Activated CD4-positive, CD25-positive, alpha-beta regulatory T cell treated with anti-CD3 and anti-CD28 coated beads, Interleukin-2, amount 50 U/mL, for 24 hours (primary cell): ENCODE data around the gene APOBEC3H.
A peak's percentile ranks its signal among the peaks of the same experiment; 100 is the strongest.

Source experiments
- ATAC-seq, 2 donors: fragments of 150-1000 bp; cut with Tn5 transposase; one replicate each; pipeline ENCODE4 v1.10.0; 2021; ENCODE audit warnings: mild to moderate bottlenecking in 1 of 2, moderate library complexity in 1 of 2

The APOBEC3H gene

GRCh38 chr22:39081598-39081997, 15.4 kb upstream of the APOBEC3H start:
- ATAC-seq: no peak

DNA sequence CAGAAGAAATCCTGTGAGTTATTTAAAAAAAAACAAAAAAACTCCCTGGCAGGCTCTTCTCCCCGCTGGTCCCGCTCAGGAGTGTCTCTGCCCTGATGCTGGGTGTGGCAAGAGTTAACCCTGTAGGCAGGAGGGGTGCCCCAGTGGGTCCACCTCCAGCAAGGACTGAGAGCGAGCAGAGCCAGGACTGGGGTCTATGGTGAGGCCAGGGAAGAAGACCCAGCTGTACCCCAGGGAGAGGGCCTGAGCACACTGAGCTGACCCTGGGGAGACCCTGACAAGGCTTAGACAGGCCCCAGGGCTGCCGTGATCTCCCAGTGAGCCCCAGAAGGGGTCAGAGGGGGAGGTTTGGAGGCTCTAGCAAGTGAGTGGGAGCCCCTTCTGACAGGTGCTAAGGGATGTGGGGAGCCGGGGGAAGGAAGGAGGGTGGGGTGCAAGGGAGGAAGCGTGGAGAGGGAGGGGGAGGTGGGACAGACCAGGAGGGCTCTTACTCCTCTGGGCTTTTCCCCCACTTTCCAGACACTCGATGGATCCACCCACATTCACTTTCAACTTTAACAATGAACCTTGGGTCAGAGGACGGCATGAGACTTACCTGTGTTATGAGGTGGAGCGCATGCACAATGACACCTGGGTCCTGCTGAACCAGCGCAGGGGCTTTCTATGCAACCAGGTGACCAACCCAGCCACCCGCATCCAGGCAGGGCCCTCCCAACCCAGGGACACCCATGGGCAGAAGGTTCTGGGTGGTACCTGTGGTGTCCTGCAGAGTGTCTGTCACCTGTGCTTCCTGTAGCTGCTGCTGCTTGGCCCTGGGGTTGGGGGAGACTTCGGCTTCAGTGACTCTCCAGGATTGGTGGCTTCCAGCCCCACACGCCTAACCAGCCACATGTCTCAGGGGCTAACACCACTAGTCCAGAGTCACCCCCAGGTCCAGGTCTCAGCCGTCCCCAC, 13.6 kb upstream of the APOBEC3H start:
- no peak for ATAC-seq

DNA sequence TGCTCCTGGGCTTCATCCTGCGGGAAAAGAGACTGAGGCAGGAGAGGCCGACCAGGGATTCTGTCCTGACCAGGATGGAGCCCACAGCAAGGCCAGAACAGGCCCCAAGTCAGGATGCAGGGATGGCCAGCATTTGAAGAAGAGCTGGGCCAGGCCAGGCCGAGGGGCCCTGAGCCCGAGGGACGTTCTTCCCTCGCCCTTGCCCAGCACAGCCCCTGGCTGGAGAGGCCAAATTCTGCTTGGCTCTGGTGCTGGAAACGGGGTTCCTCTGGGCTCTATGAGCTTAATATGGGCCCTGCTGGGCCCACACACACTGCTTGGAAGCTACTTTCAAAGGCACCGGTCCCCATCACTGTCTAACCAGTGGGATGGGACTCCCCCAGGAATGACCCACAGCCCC, 12.4 kb upstream of the APOBEC3H start:
- ATAC-seq: no peak

GRCh38 chr22:39087098-39087497, 9.9 kb upstream of the APOBEC3H start:
- no peak for ATAC-seq

GRCh38 chr22:39087881-39088684, 9.0 kb upstream of the APOBEC3H start:
- no peak for ATAC-seq

DNA sequence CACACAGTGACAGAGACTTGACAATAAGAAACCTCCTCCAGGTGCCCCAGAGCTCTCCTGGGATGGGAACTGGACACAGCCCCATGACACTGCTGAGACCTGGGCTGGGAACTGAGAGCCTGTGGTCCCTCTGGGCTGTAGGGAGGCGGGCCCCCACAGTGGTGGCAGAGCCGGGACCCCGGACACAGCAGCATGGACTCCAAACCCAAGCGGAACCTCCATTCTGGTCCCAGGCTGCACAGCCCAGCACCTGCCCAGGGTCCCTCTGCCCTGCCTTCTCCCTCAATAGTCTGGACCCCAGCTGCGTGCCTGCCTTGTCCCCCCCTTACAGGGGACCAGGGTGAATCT, 8.4 kb upstream of the APOBEC3H start:
- ATAC-seq: no peak

- ATAC-seq: no peak
Observed at GRCh38 chr22:39089928-39090327, 7.1 kb upstream of the APOBEC3H start.

DNA sequence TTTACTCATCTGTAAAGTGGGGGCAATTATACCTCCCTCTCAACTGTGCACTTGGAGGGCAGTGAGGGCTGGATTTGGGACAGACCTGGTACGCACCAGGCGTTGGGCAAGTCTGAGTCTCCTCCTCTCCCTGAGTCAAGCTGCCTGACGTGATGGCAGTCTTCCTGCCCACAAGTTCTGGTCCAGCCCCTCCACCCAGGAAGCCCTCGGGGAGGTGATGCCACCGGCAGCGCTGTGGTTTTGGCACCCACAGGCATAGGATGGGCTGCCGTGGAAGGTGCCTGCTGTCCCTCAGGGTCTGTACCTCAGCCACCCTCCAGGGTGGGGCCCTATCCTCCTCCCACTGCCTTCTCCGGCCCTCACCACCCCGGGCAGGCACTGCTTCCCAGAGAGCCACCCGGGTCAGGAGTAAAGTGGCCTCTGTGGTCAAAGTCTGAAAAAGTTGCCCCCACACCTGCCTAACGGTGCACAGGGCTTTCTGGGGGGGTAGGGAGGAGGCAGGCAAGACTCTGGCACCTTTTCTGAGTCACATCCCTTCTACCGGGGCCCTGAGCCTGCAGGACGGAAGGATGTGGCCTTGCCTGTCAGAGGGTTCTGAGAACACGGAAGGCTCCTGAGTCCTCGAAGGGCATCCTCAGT, 6.5 kb upstream of the APOBEC3H start:
- ATAC-seq: peak; percentile 85

GRCh38 chr22:39091126-39092081, 5.6 kb upstream of the APOBEC3H start:
- ATAC-seq: no peak

- ATAC-seq: no peak
Observed at GRCh38 chr22:39092111-39092862, 4.8 kb upstream of the APOBEC3H start.

- ATAC-seq: no peak
Observed at GRCh38 chr22:39094717-39095389, 2.2 kb upstream of the APOBEC3H start.

GRCh38 chr22:39095971-39096370, 1.1 kb upstream of the APOBEC3H start:
- ATAC-seq: no peak

DNA sequence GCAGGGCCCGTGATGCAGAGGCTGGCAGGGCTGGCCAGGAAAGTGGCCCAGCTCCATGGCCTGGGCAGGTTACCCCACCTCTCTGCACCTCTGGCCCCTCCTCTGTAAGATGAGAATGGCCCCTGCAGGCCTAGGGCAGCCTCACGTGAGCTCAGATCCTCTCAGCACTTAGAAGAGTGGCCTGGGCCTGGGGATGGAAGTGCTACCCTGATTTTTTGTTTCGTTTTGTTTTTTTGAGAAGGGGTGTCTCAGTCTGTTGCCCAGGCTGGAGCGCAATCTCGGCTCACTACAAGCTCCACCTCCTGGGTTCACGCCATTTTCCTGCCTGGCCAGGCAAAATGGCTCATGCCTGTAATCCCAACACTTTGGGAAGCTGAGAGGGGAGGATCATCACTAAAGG, 982 bp downstream of the APOBEC3H start:
- ATAC-seq: no peak

DNA sequence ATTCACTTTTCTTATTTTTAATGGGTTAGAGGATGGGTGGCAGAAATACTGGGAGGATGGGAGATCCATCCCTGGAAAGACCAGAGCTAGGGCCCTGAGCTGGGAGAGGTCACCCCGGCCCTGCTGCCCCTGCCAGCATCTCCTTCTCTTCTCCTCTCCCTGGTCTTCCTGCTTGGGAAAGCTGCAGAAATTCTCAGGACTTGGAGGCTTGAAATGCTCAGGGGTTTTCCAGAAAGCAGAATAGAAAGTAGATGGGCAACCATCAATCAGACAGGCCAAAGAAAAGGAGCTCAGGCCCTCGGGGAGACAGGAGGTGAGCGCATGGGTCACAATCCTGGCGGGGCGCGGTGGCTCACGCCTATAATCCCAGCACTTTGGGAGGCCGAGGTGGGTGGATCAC, 1.5 kb downstream of the APOBEC3H start:
- no peak for ATAC-seq

DNA sequence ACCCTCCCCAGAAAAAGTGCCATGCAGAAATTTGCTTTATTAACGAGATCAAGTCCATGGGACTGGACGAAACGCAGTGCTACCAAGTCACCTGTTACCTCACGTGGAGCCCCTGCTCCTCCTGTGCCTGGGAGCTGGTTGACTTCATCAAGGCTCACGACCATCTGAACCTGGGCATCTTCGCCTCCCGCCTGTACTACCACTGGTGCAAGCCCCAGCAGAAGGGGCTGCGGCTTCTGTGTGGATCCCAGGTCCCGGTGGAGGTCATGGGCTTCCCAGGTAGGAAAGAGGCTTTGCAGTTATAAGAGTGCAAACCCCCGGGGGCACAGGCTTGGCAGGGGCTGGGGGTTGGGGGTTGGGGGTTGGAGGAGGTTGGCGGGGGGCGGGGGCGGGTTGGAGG, 4.2 kb downstream of the APOBEC3H start:
- ATAC-seq: no peak

- no peak for ATAC-seq
Observed at GRCh38 chr22:39103431-39103830, 6.4 kb downstream of the APOBEC3H start.

- ATAC-seq: no peak
Observed at GRCh38 chr22:39106326-39106725, 9.3 kb downstream of the APOBEC3H start.

DNA sequence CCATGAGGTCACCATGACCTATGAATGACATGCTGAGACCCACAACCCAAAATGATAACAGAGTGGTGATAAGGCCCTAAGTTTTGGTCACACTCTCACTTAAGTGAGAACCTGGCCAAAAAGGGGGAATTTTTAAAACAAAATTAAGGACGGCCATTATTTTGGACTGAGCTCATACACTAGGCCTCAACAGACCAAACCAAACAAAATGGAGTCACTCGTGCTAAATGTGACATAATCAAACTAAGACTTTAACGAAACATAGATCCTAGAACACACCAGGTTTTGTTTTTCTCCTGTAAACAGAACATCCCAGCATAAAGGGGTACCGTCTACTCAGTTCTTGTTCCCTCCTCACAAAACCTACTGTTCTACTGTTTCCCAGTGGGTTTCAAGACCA, 11.4 kb downstream of the APOBEC3H start:
- no peak for ATAC-seq

- ATAC-seq: no peak
Observed at GRCh38 chr22:39109361-39109760, 12.3 kb downstream of the APOBEC3H start.

DNA sequence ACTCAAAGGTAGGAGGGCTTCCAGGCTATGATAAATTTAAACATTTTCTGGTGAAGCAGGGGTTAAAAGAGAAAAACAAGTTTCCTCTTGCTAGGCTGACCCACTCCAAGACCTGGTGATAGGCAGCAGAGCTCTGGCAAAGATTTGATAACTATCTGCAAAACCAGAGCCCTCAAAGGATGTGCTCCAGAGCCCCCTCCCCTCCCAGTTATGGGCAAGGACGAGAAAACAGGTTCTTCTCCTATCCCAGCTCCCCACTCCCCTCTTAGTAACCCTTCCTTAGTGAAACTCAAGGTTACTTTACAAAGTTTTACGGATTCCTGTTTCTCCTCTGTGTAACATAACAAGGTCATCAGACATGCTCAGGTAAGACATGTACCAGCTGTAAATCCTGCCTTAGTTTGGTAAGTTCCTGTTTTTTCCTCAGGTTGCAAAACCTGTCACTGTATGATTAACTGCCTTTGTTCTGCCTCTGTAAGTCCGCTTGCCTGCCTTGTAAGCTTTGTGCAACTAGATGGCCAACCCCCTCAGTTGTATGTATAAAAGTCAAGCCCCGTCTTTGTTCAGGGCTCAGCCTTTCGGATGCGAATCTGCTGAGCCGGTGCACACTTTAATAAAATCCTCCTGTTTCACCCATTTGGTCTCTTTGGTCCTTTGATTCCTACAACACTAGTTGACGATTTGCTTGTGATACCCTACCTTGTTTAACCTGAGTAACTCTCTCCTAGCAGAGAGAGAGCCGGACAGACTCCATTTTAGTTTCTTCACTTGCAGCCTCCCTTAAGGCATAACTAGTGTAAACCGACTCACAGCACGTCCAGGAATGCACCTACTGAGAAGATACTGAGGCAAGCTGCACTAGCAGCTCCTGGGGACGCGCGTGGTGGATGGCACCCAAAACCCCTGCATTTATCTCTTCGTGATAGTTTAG, 13.9 kb downstream of the APOBEC3H start:
- no peak for ATAC-seq
